GM21723 (cell line): ENCODE results near the gene CATSPER3.

Source experiments
- ATAC-seq: cut with Tn5 transposase; IDR thresholded peaks from one replicate; pipeline ENCODE4 v1.9.1; 2021; ENCODE audit warnings: mild to moderate bottlenecking, moderate library complexity; ENCODE audit not compliant: unreplicated experiment

Gene CATSPER3

DNA sequence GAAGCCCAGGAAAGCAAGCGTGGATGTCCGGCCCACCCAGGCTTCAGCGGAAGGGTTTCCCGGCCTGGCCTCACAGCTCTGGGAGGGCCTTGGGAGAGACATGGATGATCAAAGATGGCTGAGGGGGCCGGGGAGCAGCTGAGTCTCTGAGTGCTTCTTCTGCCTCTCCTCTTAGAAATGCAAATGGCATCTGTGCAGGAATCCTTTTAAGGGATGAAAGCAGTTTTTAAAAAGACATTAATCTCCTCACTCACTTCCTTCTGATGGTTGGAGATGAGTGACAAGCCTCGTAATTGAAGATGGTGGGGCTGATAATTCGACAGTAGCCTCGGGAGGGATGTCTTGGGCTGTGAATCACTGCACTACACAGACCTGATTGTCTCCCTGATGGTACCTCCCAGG is 90.6 kb downstream of the CATSPER3 start:
- ATAC-seq, result no peak

DNA sequence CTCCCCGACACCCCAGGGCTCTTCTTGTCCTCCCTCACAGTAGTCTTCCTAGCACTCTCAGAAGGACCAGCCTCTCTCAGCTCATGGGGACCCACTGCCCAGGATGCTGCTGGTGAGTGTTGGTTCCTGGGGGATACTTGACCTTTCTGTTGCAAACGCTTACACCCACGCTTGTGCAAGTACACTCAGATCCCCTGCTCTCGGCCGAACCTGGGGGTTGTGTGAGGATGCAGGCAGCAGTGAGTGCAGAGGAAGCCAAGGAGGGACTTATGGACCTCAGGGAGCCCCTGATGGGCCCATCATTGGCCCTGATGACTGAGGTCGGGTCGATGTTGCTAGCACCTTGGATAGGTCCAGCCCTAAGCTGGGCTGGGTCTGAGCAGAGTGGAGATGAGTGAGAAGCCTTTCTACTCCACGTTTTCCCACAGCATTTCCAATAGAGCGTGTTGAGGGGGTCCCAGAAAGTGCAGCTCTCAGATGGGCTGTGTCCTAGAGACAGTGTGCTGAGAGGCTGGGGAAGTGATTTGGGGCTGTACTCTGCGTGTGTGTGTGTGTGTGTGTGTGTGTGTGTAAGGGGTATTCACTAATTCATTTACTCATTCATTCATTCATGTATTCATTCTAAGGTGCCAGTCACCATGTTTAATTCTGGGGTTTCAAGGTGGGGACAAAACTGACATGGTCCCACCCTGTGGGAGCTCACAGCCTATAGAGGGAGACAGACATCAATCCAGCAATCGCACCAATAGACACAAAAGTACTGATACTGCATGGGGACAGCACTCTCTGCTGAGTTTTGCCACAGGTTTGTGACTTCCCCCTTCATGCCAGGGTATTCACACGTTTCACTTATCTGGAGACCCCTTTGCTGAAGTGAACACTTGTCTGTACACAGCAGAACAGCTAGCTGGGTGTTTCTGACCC is 91.6 kb downstream of the CATSPER3 start:
- ATAC-seq, result no peak

DNA sequence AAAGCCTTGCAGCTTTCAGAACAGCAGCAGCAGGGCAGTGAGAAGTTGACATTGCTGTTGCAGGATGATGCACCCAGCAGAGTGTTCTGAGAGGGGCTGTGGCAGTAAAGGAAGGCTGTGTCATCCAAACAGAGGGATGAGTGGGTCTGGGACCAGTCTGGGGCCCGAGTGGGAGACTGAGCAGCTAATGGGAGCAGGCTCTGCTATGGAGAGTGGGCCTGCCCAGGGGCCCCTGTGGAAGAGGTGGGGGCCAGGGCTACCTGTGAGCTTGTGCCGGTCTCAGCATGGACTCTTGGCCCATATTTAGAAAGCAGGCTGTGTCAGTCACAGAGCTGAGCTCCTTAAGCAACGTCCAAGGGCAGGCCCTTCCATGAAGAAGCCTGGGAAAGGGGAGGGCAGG is 92.3 kb downstream of the CATSPER3 start:
- ATAC-seq, result no peak

DNA sequence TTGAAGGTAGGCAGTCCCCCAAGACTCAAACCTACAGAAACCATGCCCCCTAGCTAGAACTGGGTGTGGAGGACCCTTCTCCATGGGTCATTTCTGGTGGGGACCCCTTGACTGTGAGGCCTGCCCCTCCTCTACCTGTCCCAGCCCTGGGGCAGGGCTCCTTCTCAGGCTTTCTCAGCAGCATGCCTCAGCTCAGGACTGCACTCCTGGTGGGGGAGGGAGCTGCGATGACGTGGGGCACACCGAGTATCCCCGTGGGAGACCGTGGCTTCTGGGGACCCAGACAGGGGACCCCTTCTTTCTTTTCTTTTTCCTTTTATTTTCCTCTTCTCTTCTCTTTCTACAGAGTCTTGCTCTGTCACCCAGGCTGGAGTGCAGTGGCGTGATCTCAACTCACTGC is 93.3 kb downstream of the CATSPER3 start:
- ATAC-seq, result no peak
